HepG2 (cell line): ENCODE measurements around the gene NKIRAS1. TPM values are rescaled to one million over a fixed set of nuclear protein-coding genes. Genes with fewer than 3 reads are reported as not detected.

Source experiments
- EZH2 ChIP-seq: conservative IDR thresholded peaks from 2 replicates; pipeline ENCODE4 v1.6.1; 2012; ENCODE audit warnings: mild to moderate bottlenecking, low read depth, low read length, moderate library complexity
- GRHL1 ChIP-seq: sonication (generic); formaldehyde crosslinking; conservative IDR thresholded peaks from 2 replicates; pipeline ENCODE4 v1.8.0; 2022; ENCODE audit warnings: missing genetic modification reagents
- HIC2 ChIP-seq: sonication (generic); formaldehyde crosslinking; IDR thresholded peaks from 2 replicates; pipeline ENCODE4 v1.9.0; 2022; ENCODE audit warnings: low read depth, missing genetic modification reagents
- HNF4A ChIP-seq: sonication (generic); formaldehyde crosslinking; IDR thresholded peaks from 2 replicates; pipeline ENCODE4 v1.4.0; 2020; ENCODE audit warnings: missing genetic modification reagents
- JARID2 ChIP-seq: sonication (generic); formaldehyde crosslinking; IDR thresholded peaks from 2 replicates; pipeline ENCODE4 v1.8.1; 2023; ENCODE audit warnings: missing genetic modification reagents, inconsistent platforms; ENCODE audit not compliant: insufficient replicate concordance
- KLF11 ChIP-seq: IDR thresholded peaks from 2 replicates; pipeline ENCODE4 v1.6.1; 2016; ENCODE audit warnings: missing compliant biosample characterization
- KLF16 ChIP-seq, 2 experiments: sonication (generic) in 1 of 2; formaldehyde crosslinking in 1 of 2; IDR thresholded peaks; 2 replicates each; pipeline versions ENCODE4 v1.6.1 to v1.8.0; 2016 to 2023; ENCODE audit warnings: missing genetic modification reagents in 2 of 2, missing compliant biosample characterization in 1 of 2
- KMT2B ChIP-seq: IDR thresholded peaks from 2 replicates; pipeline ENCODE4 v1.6.1; 2016; ENCODE audit warnings: missing genetic modification reagents, missing compliant biosample characterization
- MAZ ChIP-seq, 2 experiments: sonication (generic) in 1 of 2; formaldehyde crosslinking in 1 of 2; IDR thresholded peaks; 2 replicates each; pipeline versions ENCODE4 v1.5.0 to v1.6.1; 2012 to 2020; ENCODE audit warnings: low read depth in 2 of 2, mild to moderate bottlenecking in 2 of 2, borderline replicate concordance in 1 of 2, improper control_type of control experiment in 1 of 2, low read length in 1 of 2, missing genetic modification reagents in 1 of 2, moderate library complexity in 1 of 2
- NR2C2 ChIP-seq: sonication (generic); formaldehyde crosslinking; IDR thresholded peaks from 2 replicates; pipeline ENCODE4 v1.4.0; 2020; ENCODE audit warnings: missing genetic modification reagents, mild to moderate bottlenecking, moderate library complexity, borderline replicate concordance
- SAP130 ChIP-seq: IDR thresholded peaks from 2 replicates; pipeline ENCODE4 v1.6.1; 2016; ENCODE audit warnings: low read depth
- TEAD3 ChIP-seq: optimal IDR thresholded peaks from 2 replicates; pipeline ENCODE3; 2016; ENCODE audit warnings: borderline replicate concordance
- ZBED4 ChIP-seq: sonication (generic); formaldehyde crosslinking; IDR thresholded peaks from 2 replicates; pipeline ENCODE4 v1.4.0; 2020; ENCODE audit warnings: missing genetic modification reagents, borderline replicate concordance
- ZBTB21 ChIP-seq: sonication (generic); formaldehyde crosslinking; IDR thresholded peaks from 2 replicates; pipeline ENCODE4 v1.4.0; 2020; ENCODE audit warnings: missing genetic modification reagents
- ZBTB3 ChIP-seq: sonication (generic); formaldehyde crosslinking; IDR thresholded peaks from 2 replicates; pipeline ENCODE4 v1.4.0; 2020; ENCODE audit warnings: low read depth, mild to moderate bottlenecking, moderate library complexity, missing genetic modification reagents, borderline replicate concordance
- ZNF280D ChIP-seq: sonication (generic); formaldehyde crosslinking; IDR thresholded peaks from 2 replicates; pipeline ENCODE4 v1.5.1; 2020; ENCODE audit warnings: mild to moderate bottlenecking, missing genetic modification reagents
- ZNF552 ChIP-seq: sonication (generic); formaldehyde crosslinking; IDR thresholded peaks from 2 replicates; pipeline ENCODE4 v1.9.0; 2022; ENCODE audit warnings: missing genetic modification reagents, mild to moderate bottlenecking, borderline replicate concordance
- ZNF839 ChIP-seq: sonication (generic); formaldehyde crosslinking; IDR thresholded peaks from 2 replicates; pipeline ENCODE4 v1.4.0; 2020; ENCODE audit warnings: missing genetic modification reagents, mild to moderate bottlenecking, borderline replicate concordance
- polyA plus RNA-seq, 8 experiments: library from polyadenylated mRNA; depleted of rRNA in 3 of 8; stranded (reverse) in 7 of 8; unstranded in 1 of 8; fragments of >200 nt; fragmentation: Illumina TruSeq in 4 of 8; extraction: Trizol in 4 of 8; gene quantifications; 2 replicates each; pipeline versions ENCODE4 v1.2.1 to v1.2.3, GENCODE V29; 2011 to 2016; ENCODE audit warnings: low read depth in 4 of 8, missing spikeins in 1 of 8, mixed read lengths in 1 of 8; ENCODE audit not compliant: insufficient read depth in 1 of 8
- total RNA-seq, 5 experiments: library from RNA; depleted of rRNA; stranded (reverse); fragments of >200 nt; fragmentation: Illumina TruSeq; extraction: Trizol; gene quantifications; 2 replicates each; pipeline ENCODE4 v1.2.3, GENCODE V29; 2016; ENCODE audit warnings: low read depth in 1 of 5

Gene NKIRAS1
- total and polyA plus RNA-seq, 2 of the 13 experiments (the other 11 are each of a cell fraction or from before 2014, with no cell fraction given), result 4.3 to 8.0 TPM

- TF ChIP-seq ZBTB21 (CRISPR knock-in tag) (peak; percentile 95), HNF4A (peak; percentile 41; the same call in 1 of the 2 replicates), ZBED4 (no peak), GRHL1 (CRISPR knock-in tag) (no peak), EZH2 (no peak), SAP130 (CRISPR knock-in tag) (peak; percentile 42; the same call in 1 of the 2 replicates), ZNF280D (no peak), KMT2B (CRISPR knock-in tag) (no peak), NR2C2 (CRISPR knock-in tag) (0 out of 2 replicates have a peak, but pooled peaks have one; percentile 47), KLF16 (CRISPR knock-in tag; IDR thresholded peaks at IDR 0.05) (no peak), MAZ (IDR thresholded peaks at IDR 0.05; ENCODE audit: borderline replicate concordance, low read depth, low read length) (no peak), MAZ (CRISPR knock-in tag; IDR thresholded peaks at IDR 0.05; ENCODE audit: low read depth) (no peak), ZNF552 (CRISPR knock-in tag) (no peak), ZBTB3 (CRISPR knock-in tag) (no peak), JARID2 (CRISPR knock-in tag) (no peak), TEAD3 (CRISPR knock-in tag) (no peak), KLF11 (no peak), HIC2 (CRISPR knock-in tag) (no peak), ZNF839 (CRISPR knock-in tag) (no peak)
Observed at GRCh38 chr3:23915537-23916108, 1.2 kb downstream of the NKIRAS1 start (continued).
